ENCODE results near the gene AIG1. TPM values are rescaled to one million over a fixed set of nuclear protein-coding genes. Genes with fewer than 3 reads are reported as not detected.

The AIG1 gene
- total and polyA plus RNA-seq, 2 of the 13 experiments (the other 11 are each of a cell fraction or from before 2014, with no cell fraction given): 115 to 197 TPM

- H2AFZ ChIP-seq (ENCODE audit: low read length): no peak overlapping the region
- H4K20me1 ChIP-seq (ENCODE audit: insufficient read depth, low read length): no peaks in the 10 kb centered on the region
- TF ChIP-seq, protein P1, sequence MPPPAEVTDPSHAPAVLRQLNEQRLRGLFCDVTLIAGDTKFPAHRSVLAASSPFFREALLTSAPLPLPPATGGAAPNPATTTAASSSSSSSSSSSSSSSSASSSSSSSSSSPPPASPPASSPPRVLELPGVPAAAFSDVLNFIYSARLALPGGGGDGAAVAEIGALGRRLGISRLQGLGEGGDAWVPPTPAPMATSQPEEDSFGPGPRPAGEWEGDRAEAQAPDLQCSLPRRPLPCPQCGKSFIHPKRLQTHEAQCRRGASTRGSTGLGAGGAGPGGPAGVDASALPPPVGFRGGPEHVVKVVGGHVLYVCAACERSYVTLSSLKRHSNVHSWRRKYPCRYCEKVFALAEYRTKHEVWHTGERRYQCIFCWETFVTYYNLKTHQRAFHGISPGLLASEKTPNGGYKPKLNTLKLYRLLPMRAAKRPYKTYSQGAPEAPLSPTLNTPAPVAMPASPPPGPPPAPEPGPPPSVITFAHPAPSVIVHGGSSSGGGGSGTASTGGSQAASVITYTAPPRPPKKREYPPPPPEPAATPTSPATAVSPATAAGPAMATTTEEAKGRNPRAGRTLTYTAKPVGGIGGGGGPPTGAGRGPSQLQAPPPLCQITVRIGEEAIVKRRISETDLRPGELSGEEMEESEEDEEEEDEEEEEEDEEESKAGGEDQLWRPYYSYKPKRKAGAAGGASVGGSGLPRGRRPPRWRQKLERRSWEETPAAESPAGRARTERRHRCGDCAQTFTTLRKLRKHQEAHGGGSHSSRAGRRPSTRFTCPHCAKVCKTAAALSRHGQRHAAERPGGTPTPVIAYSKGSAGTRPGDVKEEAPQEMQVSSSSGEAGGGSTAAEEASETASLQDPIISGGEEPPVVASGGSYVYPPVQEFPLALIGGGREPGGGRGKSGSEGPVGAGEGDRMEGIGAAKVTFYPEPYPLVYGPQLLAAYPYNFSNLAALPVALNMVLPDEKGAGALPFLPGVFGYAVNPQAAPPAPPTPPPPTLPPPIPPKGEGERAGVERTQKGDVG (CRISPR knock-in tag; IDR thresholded peaks at IDR 0.05; ENCODE audit: borderline replicate concordance): no peak
- TF ChIP-seq SMARCE1 (IDR thresholded peaks at IDR 0.05; ENCODE audit: borderline replicate concordance) (no peak), SMAD9 (CRISPR knock-in tag; IDR thresholded peaks at IDR 0.05) (no peak), ZSCAN30 (CRISPR knock-in tag; IDR thresholded peaks at IDR 0.05) (no peak), GLI4 (CRISPR knock-in tag; IDR thresholded peaks at IDR 0.05; ENCODE audit: borderline replicate concordance) (no peak), MED1 (CRISPR knock-in tag; IDR thresholded peaks at IDR 0.05) (no peak), POLR2AphosphoS5 (IDR thresholded peaks at IDR 0.05; ENCODE audit: low read depth, low read length) (no peak), ZNF335 (CRISPR knock-in tag; IDR thresholded peaks at IDR 0.05) (no peak), RXRA (CRISPR knock-in tag; IDR thresholded peaks at IDR 0.05) (no peak), HMGA1 (CRISPR knock-in tag; conservative IDR thresholded peaks at IDR 0.05) (no peak), HOXA3 (CRISPR knock-in tag; IDR thresholded peaks at IDR 0.05) (no peak), ZNF44 (CRISPR knock-in tag; IDR thresholded peaks at IDR 0.05) (no peak), ZNF569 (CRISPR knock-in tag; IDR thresholded peaks at IDR 0.05; ENCODE audit: borderline replicate concordance) (no peak)
- TF ChIP-seq, protein P2, sequence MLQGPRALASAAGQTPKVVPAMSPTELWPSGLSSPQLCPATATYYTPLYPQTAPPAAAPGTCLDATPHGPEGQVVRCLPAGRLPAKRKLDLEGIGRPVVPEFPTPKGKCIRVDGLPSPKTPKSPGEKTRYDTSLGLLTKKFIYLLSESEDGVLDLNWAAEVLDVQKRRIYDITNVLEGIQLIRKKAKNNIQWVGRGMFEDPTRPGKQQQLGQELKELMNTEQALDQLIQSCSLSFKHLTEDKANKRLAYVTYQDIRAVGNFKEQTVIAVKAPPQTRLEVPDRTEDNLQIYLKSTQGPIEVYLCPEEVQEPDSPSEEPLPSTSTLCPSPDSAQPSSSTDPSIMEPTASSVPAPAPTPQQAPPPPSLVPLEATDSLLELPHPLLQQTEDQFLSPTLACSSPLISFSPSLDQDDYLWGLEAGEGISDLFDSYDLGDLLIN (CRISPR knock-in tag; IDR thresholded peaks at IDR 0.05; ENCODE audit: borderline replicate concordance): no peak
- TF ChIP-seq, protein P3, sequence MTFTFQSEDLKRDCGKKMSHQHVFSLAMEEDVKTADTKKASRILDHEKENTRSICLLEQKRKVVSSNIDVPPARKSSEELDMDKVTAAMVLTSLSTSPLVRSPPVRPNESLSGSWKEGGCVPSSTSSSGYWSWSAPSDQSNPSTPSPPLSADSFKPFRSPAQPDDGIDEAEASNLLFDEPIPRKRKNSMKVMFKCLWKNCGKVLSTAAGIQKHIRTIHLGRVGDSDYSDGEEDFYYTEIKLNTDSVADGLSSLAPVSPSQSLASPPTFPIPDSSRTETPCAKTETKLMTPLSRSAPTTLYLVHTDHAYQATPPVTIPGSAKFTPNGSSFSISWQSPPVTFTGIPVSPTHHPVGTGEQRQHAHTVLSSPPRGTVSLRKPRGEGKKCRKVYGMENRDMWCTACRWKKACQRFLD (CRISPR knock-in tag; IDR thresholded peaks at IDR 0.05; ENCODE audit: borderline replicate concordance): no peak
- no peak overlapping the region for H3K9ac ChIP-seq (ENCODE audit: insufficient read depth, low read depth, low read length)
- CTCF ChIA-PET (ENCODE audit: low intra/inter-chr PET ratio, low total read pairs): no interaction called here
- H3K4me1 ChIP-seq (ENCODE audit: insufficient read depth, low read length): no peaks in the 10 kb centered on the region
- H3K79me2 ChIP-seq (ENCODE audit: insufficient read depth, low read length): no peaks in the 10 kb centered on the region
- in situ Hi-C loops (cut with HindIII; ENCODE audit: extremely low pct_ligation_motif_present, low pct_unique_long_range_greater_than_20kb): no loop called here
- no peaks in the 10 kb centered on the region for H3K27me3 ChIP-seq (ENCODE audit: control insufficient read depth in 1 of 2, insufficient read depth in 2 of 2, low read length in 2 of 2)
- no peak overlapping the region for H3K4me3 ChIP-seq (replicated peaks in 1 of 3; ENCODE audit: insufficient read depth in 1 of 3, low read depth in 2 of 3, low read length in 3 of 3)
- H3K9me3 ChIP-seq (ENCODE audit: low read length): no peaks in the 10 kb centered on the region
- BruUV-seq (replicated peaks): no TSS peak
- intact Hi-C loops (cut with micrococcal nuclease; ENCODE audit: unreplicated experiment): no loop called here
- POLR2A ChIA-PET: no interaction called here
- no peak overlapping the region for H3K4me2 ChIP-seq (ENCODE audit: low read depth, low read length)
- no peak for ATAC-seq
- DNase-seq (ENCODE audit: low spot score): no peak
- H3K36me3 ChIP-seq (replicated peaks in 1 of 2; ENCODE audit: control insufficient read depth in 1 of 2, insufficient read depth in 2 of 2, low read length in 2 of 2): peaks cover 0 to 5% of the 10 kb centered on the region in 2 experiments; a peak in 2 of 5 replicates
- 97% methylated on average over 1 of the region's 1 CpG for WGBS (ENCODE audit: low lambda C conversion rate)
- no peak overlapping the region for H3K27ac ChIP-seq (ENCODE audit: extremely low read length, insufficient read depth, low read length)
- FAIRE-seq: no peak
These were observed 268.2 kb downstream of the AIG1 start for GRCh38 chr6:143328876-143329275.

Data from HepG2 (cell line).